ENCODE data around the gene WDR81. TPM values are rescaled to one million over a fixed set of nuclear protein-coding genes. Genes with fewer than 3 reads are reported as not detected.
"Not testable (repeated sequence)": the region's sequence is repeated elsewhere in the genome, so short reads cannot be mapped to it uniquely, and the experiment has no call there.

The WDR81 gene
- total RNA-seq, 6 experiments from 2014 or later, result 23.0 to 27.2 (median 23.9) TPM

- Histone ChIP-seq H3K36me3 (peaks cover 0 to 12% (median 1%) of the 10 kb centered on the region in 4 donors), H3K27ac (peak overlapping the region; percentile 77 to 92 (median 80)), H3K27me3 (no peaks in the 10 kb centered on the region), H3K9me3 (no peaks in the 10 kb centered on the region), H3K4me3 (peak overlapping the region; percentile 12 to 47 (median 45)), H3K4me1 (peaks cover 2 to 31% (median 11%) of the 10 kb centered on the region in 4 donors)
- intact Hi-C loops (cut with DNase I), result no loop called here
- 25% methylated on average over 10 of the region's 25 CpGs for WGBS (ENCODE audit: insufficient coverage, low coverage, low lambda C conversion rate, missing lambda C conversion rate)
- TF ChIP-seq CTCF (IDR thresholded peaks at IDR 0.05) (no peak), POLR2A (IDR thresholded peaks at IDR 0.05) (peak; percentile 28)
- DNase-seq (peak; percentile 87 to 97 (median 95)), ATAC-seq (peak; percentile 83 to 91 (median 86))
Observed at GRCh38 chr17:1736348-1737281, 12.1 kb downstream of the WDR81 start.

GRCh38 chr17:1737531-1738291 is 13.2 kb downstream of the WDR81 start:
- intact Hi-C loops (cut with DNase I), result no loop called here
- Histone ChIP-seq H3K36me3 (peaks cover 0 to 12% (median 0%) of the 10 kb centered on the region in 4 donors), H3K4me3 (peak overlapping the region; percentile 0 to 47 (median 30))

GRCh38 chr17:1741899-1742298 is 17.4 kb downstream of the WDR81 start:
- H3K27me3 ChIP-seq, DNase-seq: not testable (repeated sequence)
- peak overlapping the region; percentile 69 to 88 (median 81) for H3K27ac ChIP-seq

More at GRCh38 chr17:1737531-1738291, 13.2 kb downstream of the WDR81 start:
- TF ChIP-seq CTCF (IDR thresholded peaks at IDR 0.05) (no peak), POLR2A (IDR thresholded peaks at IDR 0.05) (no peak)
- H3K4me1 ChIP-seq, result peaks cover 2 to 36% (median 11%) of the 10 kb centered on the region in 4 donors
- 40% methylated on average over 2 of the region's 21 CpGs for WGBS (ENCODE audit: insufficient coverage, low coverage, low lambda C conversion rate, missing lambda C conversion rate)
- ATAC-seq (peak in 3 of 4 donors; percentile 1 to 4 (median 4)), DNase-seq (peak in 1 of 3 donors; percentile 65)
- peak overlapping the region; percentile 62 to 92 (median 77) for H3K27ac ChIP-seq
- H3K9me3 ChIP-seq, result no peaks in the 10 kb centered on the region
- no peaks in the 10 kb centered on the region for H3K27me3 ChIP-seq

GRCh38 chr17:1742371-1743087 is 18.0 kb downstream of the WDR81 start, which contains the start of gene SERPINF2:
Gene SERPINF2, plus strand, starts transcription at chr17:1742871. Its CDS starts 2,125 bp downstream, at chr17:1744996.
- 28% methylated on average over 6 of the region's 10 CpGs for WGBS (ENCODE audit: insufficient coverage, low coverage, low lambda C conversion rate, missing lambda C conversion rate)
- Histone ChIP-seq H3K9me3 (no peaks in the 10 kb centered on the region), H3K4me1 (peaks cover 0 to 34% (median 10%) of the 10 kb centered on the region in 4 donors), H3K27ac (peak within 1 kb of the TSS; percentile 71 to 88 (median 81)), H3K36me3 (peaks cover 0 to 15% (median 6%) of the 10 kb centered on the region in 4 donors), H3K27me3 (no peaks in the 10 kb centered on the region), H3K4me3 (peak within 1 kb of the TSS; percentile 66 to 84 (median 79))
- peak; percentile 92 for TF ChIP-seq POLR2A (IDR thresholded peaks at IDR 0.05)
- TF ChIP-seq CTCF (IDR thresholded peaks at IDR 0.05), result no peak
- ATAC-seq (peak; percentile 63 to 76 (median 72)), DNase-seq (peak; percentile 77 to 88 (median 86))
- intact Hi-C loops (cut with DNase I), result no loop called here

More at GRCh38 chr17:1741899-1742298, 17.4 kb downstream of the WDR81 start:
- H3K9me3 ChIP-seq; ATAC-seq; H3K36me3 ChIP-seq; intact Hi-C loops (cut with DNase I): not testable (repeated sequence)
- 73% methylated on average over 5 of the region's 7 CpGs for WGBS (ENCODE audit: insufficient coverage, low coverage, low lambda C conversion rate, missing lambda C conversion rate)
- H3K4me1 ChIP-seq, result peaks cover 0 to 34% (median 11%) of the 10 kb centered on the region in 4 donors
- peak overlapping the region in 2 of 3 donors; percentile 25 to 26 for H3K4me3 ChIP-seq

Data from right lobe of liver (tissue), 6 donors.